ENCODE measurements around the gene LDB2. TPM values are rescaled to one million over a fixed set of nuclear protein-coding genes. Genes with fewer than 3 reads are reported as not detected.
A peak's percentile ranks its signal among the peaks of the same experiment; 100 is the strongest.

LDB2 gene
- polyA plus RNA-seq (2013, experiment 1 of 2) = 73.5 TPM
- 73.8 TPM for polyA plus RNA-seq (2013, experiment 2 of 2)

GRCh38 chr4:16897991-16898827, at the start of gene LDB2:
Gene LDB2 (minus strand): TSS chr4:16898645.
- peak within 1 kb of the TSS; percentile 89 for H2BK120ac ChIP-seq (ENCODE audit: low read depth, low read length)
- peak within 1 kb of the TSS; percentile 97 for H2BK15ac ChIP-seq (replicated peaks; ENCODE audit: low read depth)
- H3K56ac ChIP-seq (ENCODE audit: low read length) = peak within 1 kb of the TSS; percentile 87
- H3K27ac ChIP-seq (ENCODE audit: low read depth, low read length) = peak within 1 kb of the TSS; percentile 85
- no peak within 1 kb of the TSS for H4K5ac ChIP-seq (ENCODE audit: low read length)
- H3K4me3 ChIP-seq (ENCODE audit: low read length) = peak within 1 kb of the TSS; percentile 97
- peak within 1 kb of the TSS; percentile 79 for H3K4ac ChIP-seq (ENCODE audit: low read depth, low read length)
- peak within 1 kb of the TSS; percentile 97 for H3K18ac ChIP-seq (ENCODE audit: low read length)
- H3K79me2 ChIP-seq (ENCODE audit: control insufficient read depth, insufficient read depth, low read length) = peaks cover 36% of the 10 kb centered on the region
- WGBS (ENCODE audit: extremely low coverage, insufficient coverage, low lambda C conversion rate) = no CpG with 5 or more reads among the region's 18 CpGs
- peak within 1 kb of the TSS; percentile 66 for H3K4me2 ChIP-seq (ENCODE audit: low read length)
- H3K9ac ChIP-seq (ENCODE audit: low read length) = peak within 1 kb of the TSS; percentile 94
- no peak within 1 kb of the TSS for H4K8ac ChIP-seq (ENCODE audit: low read depth, low read length)
- peak within 1 kb of the TSS; percentile 7 for H3K23ac ChIP-seq (ENCODE audit: low read length)
- peak; percentile 97 for DNase-seq
- H2BK5ac ChIP-seq (ENCODE audit: low read length) = peak within 1 kb of the TSS; percentile 74
- H3K36me3 ChIP-seq (ENCODE audit: control insufficient read depth, insufficient read depth, low read length) = no peaks in the 10 kb centered on the region
- peak within 1 kb of the TSS; percentile 19 for H2AK5ac ChIP-seq (ENCODE audit: low read length)
- peaks cover 2% of the 10 kb centered on the region for H3K79me1 ChIP-seq (ENCODE audit: low read length)
- H3K27me3 ChIP-seq (ENCODE audit: insufficient read depth, low read length, poor library complexity) = no peaks in the 10 kb centered on the region
- peaks cover 9% of the 10 kb centered on the region for H3K4me1 ChIP-seq (ENCODE audit: control insufficient read depth, low read depth, low read length)

GRCh38 chr4:16942491-16942890, 44.0 kb upstream of the LDB2 start:
- H4K5ac ChIP-seq (ENCODE audit: low read length) = no peak overlapping the region
- H3K9ac ChIP-seq (ENCODE audit: low read length) = no peak overlapping the region
- H3K4ac ChIP-seq (ENCODE audit: low read depth, low read length) = no peak overlapping the region
- no peaks in the 10 kb centered on the region for H3K79me2 ChIP-seq (ENCODE audit: control insufficient read depth, insufficient read depth, low read length)
- no peak overlapping the region for H3K27ac ChIP-seq (ENCODE audit: low read depth, low read length)
- WGBS (ENCODE audit: extremely low coverage, insufficient coverage, low lambda C conversion rate) = no CpG with 5 or more reads among the region's 14 CpGs
- no peak overlapping the region for H4K8ac ChIP-seq (ENCODE audit: low read depth, low read length)
- no peak overlapping the region for H3K18ac ChIP-seq (ENCODE audit: low read length)
- no peaks in the 10 kb centered on the region for H3K4me1 ChIP-seq (ENCODE audit: control insufficient read depth, low read depth, low read length)
- no peak for DNase-seq
- no peak overlapping the region for H2AK5ac ChIP-seq (ENCODE audit: low read length)
- no peak overlapping the region for H2BK15ac ChIP-seq (replicated peaks; ENCODE audit: low read depth)
- H3K79me1 ChIP-seq (ENCODE audit: low read length) = no peaks in the 10 kb centered on the region
- no peak overlapping the region for H2BK120ac ChIP-seq (ENCODE audit: low read depth, low read length)
- H3K4me2 ChIP-seq (ENCODE audit: low read length) = no peak overlapping the region
- H3K23ac ChIP-seq (ENCODE audit: low read length) = no peak overlapping the region
- no peak overlapping the region for H2BK5ac ChIP-seq (ENCODE audit: low read length)
- no peak overlapping the region for H3K4me3 ChIP-seq (ENCODE audit: low read length)
- no peaks in the 10 kb centered on the region for H3K36me3 ChIP-seq (ENCODE audit: control insufficient read depth, insufficient read depth, low read length)
- no peak overlapping the region for H3K56ac ChIP-seq (ENCODE audit: low read length)
- no peaks in the 10 kb centered on the region for H3K27me3 ChIP-seq (ENCODE audit: insufficient read depth, low read length, poor library complexity)

- no peaks in the 10 kb centered on the region for H3K4me1 ChIP-seq (ENCODE audit: control insufficient read depth, low read depth, low read length)
- H3K56ac ChIP-seq (ENCODE audit: low read length) = no peak overlapping the region
- no peak overlapping the region for H4K8ac ChIP-seq (ENCODE audit: low read depth, low read length)
- H3K27me3 ChIP-seq (ENCODE audit: insufficient read depth, low read length, poor library complexity) = no peaks in the 10 kb centered on the region
- no peak for DNase-seq
- no peak overlapping the region for H3K9ac ChIP-seq (ENCODE audit: low read length)
- no peak overlapping the region for H3K4ac ChIP-seq (ENCODE audit: low read depth, low read length)
- no peaks in the 10 kb centered on the region for H3K79me2 ChIP-seq (ENCODE audit: control insufficient read depth, insufficient read depth, low read length)
- no CpG with 5 or more reads among the region's 2 CpGs for WGBS (ENCODE audit: extremely low coverage, insufficient coverage, low lambda C conversion rate)
- H3K79me1 ChIP-seq (ENCODE audit: low read length) = no peaks in the 10 kb centered on the region
- H2BK5ac ChIP-seq (ENCODE audit: low read length) = no peak overlapping the region
- no peak overlapping the region for H3K23ac ChIP-seq (ENCODE audit: low read length)
- H3K18ac ChIP-seq (ENCODE audit: low read length) = no peak overlapping the region
- no peak overlapping the region for H3K4me3 ChIP-seq (ENCODE audit: low read length)
- H2AK5ac ChIP-seq (ENCODE audit: low read length) = no peak overlapping the region
- no peak overlapping the region for H2BK120ac ChIP-seq (ENCODE audit: low read depth, low read length)
- no peak overlapping the region for H2BK15ac ChIP-seq (replicated peaks; ENCODE audit: low read depth)
- no peak overlapping the region for H3K27ac ChIP-seq (ENCODE audit: low read depth, low read length)
- no peaks in the 10 kb centered on the region for H3K36me3 ChIP-seq (ENCODE audit: control insufficient read depth, insufficient read depth, low read length)
- no peak overlapping the region for H4K5ac ChIP-seq (ENCODE audit: low read length)
- no peak overlapping the region for H3K4me2 ChIP-seq (ENCODE audit: low read length)
Observed at GRCh38 chr4:16939178-16939577, 40.7 kb upstream of the LDB2 start.

DNA sequence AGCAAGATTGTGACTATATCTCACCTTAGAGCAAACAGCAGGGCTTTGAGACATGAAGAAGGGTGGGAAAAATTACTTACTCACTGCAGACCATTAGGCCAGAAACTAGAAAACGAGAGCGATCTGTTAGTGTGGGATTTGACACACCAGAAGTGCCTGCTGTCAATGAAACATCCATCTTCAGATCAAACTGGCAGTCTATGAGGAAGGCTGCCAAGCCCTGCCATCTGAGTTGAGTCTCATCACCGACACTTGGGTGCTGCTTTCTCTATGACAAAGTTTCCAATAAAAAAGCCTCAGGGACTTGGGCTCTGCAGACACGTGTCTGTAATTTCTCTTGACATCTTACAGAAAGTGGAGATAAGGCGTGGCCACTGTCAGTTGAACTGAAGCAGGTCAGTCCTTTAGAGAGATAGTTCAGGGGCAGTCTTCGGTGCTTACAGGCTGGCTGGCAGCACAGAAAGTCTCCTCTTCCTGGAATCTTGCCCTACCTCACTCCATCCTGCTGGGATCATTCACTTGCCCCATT, 40.1 kb upstream of the LDB2 start:
- H3K36me3 ChIP-seq (ENCODE audit: control insufficient read depth, insufficient read depth, low read length) = no peaks in the 10 kb centered on the region
- no peak overlapping the region for H3K4ac ChIP-seq (ENCODE audit: low read depth, low read length)
- H4K8ac ChIP-seq (ENCODE audit: low read depth, low read length) = no peak overlapping the region
- H3K4me2 ChIP-seq (ENCODE audit: low read length) = no peak overlapping the region
- peak overlapping the region; percentile 23 for H2AK5ac ChIP-seq (ENCODE audit: low read length)
- no peak overlapping the region for H3K9ac ChIP-seq (ENCODE audit: low read length)
- H3K4me1 ChIP-seq (ENCODE audit: control insufficient read depth, low read depth, low read length) = no peaks in the 10 kb centered on the region
- H3K79me2 ChIP-seq (ENCODE audit: control insufficient read depth, insufficient read depth, low read length) = no peaks in the 10 kb centered on the region
- H2BK5ac ChIP-seq (ENCODE audit: low read length) = no peak overlapping the region
- no peak overlapping the region for H3K23ac ChIP-seq (ENCODE audit: low read length)
- H3K27ac ChIP-seq (ENCODE audit: low read depth, low read length) = no peak overlapping the region
- H3K18ac ChIP-seq (ENCODE audit: low read length) = no peak overlapping the region
- H4K5ac ChIP-seq (ENCODE audit: low read length) = no peak overlapping the region
- H2BK15ac ChIP-seq (replicated peaks; ENCODE audit: low read depth) = no peak overlapping the region
- WGBS (ENCODE audit: extremely low coverage, insufficient coverage, low lambda C conversion rate) = no CpG with 5 or more reads among the region's 6 CpGs
- no peak overlapping the region for H2BK120ac ChIP-seq (ENCODE audit: low read depth, low read length)
- DNase-seq = no peak
- H3K4me3 ChIP-seq (ENCODE audit: low read length) = no peak overlapping the region
- H3K27me3 ChIP-seq (ENCODE audit: insufficient read depth, low read length, poor library complexity) = no peaks in the 10 kb centered on the region
- no peaks in the 10 kb centered on the region for H3K79me1 ChIP-seq (ENCODE audit: low read length)
- no peak overlapping the region for H3K56ac ChIP-seq (ENCODE audit: low read length)

DNA sequence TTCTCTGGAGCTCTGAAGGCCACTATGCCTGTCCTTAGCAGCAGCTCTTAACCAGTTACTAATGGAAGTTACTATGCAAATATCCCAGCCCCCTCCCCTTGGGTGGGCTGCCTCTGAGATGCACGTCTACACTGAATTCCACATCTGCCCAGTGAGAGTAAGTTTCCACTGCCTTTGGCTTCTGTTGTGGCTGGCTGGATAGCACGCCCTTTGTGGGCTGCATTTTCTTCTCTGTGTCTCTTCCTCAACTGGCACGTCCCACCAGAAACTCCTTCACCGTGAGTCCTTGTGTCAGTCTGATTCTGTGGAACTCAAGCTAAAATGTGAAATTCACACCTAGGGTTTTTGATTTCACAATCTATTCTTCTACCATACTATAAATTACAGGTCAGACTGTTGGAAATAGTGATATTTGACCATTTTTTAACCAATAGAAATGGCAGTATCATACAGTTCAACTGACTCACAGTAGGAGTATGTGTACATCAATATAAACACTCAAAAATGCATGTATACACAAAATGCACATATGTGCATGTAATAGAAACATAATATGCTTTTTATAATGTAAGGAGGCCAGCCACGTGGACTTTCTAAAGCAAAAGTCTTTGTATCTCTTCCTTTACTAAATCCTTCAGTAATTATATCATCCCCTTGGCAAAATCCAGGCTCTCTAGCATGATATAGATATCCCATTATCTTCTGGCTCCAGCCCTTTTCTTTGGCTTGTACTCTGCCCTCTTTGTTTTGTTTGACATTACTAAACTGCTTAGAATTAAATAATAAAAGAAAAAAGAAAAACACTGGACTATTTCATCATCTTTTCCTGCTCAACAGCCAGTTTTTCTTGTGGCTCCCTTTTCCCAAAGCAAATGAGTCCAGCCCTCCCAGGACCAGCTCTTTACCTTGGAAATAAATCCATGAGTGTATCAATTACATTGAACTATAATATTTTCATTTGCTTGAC, 33.2 kb upstream of the LDB2 start:
- WGBS (ENCODE audit: extremely low coverage, insufficient coverage, low lambda C conversion rate) = no CpG with 5 or more reads among the region's 5 CpGs
- Histone ChIP-seq H3K79me2 (ENCODE audit: control insufficient read depth, insufficient read depth, low read length) (no peaks in the 10 kb centered on the region), H2BK120ac (ENCODE audit: low read depth, low read length) (no peak overlapping the region), H3K4me1 (ENCODE audit: control insufficient read depth, low read depth, low read length) (peaks cover 5% of the 10 kb centered on the region), H2AK5ac (ENCODE audit: low read length) (peak overlapping the region; percentile 34), H3K79me1 (ENCODE audit: low read length) (no peaks in the 10 kb centered on the region), H3K9ac (ENCODE audit: low read length) (no peak overlapping the region), H3K18ac (ENCODE audit: low read length) (peak overlapping the region; percentile 70), H3K4ac (ENCODE audit: low read depth, low read length) (no peak overlapping the region), H3K27ac (ENCODE audit: low read depth, low read length) (no peak overlapping the region), H4K5ac (ENCODE audit: low read length) (no peak overlapping the region), H4K8ac (ENCODE audit: low read depth, low read length) (no peak overlapping the region), H3K4me2 (ENCODE audit: low read length) (no peak overlapping the region), H2BK15ac (replicated peaks; ENCODE audit: low read depth) (no peak overlapping the region), H3K56ac (ENCODE audit: low read length) (no peak overlapping the region), H3K36me3 (ENCODE audit: control insufficient read depth, insufficient read depth, low read length) (no peaks in the 10 kb centered on the region), H3K27me3 (ENCODE audit: insufficient read depth, low read length, poor library complexity) (no peaks in the 10 kb centered on the region), H2BK5ac (ENCODE audit: low read length) (no peak overlapping the region), H3K23ac (ENCODE audit: low read length) (no peak overlapping the region), H3K4me3 (ENCODE audit: low read length) (no peak overlapping the region)
- no peak for DNase-seq

All from mesendoderm (in vitro differentiated cells).